SH-SY5Y (cell line): Measurements from ENCODE around the gene MAG.

Source experiments
- GATA2 ChIP-seq: IDR thresholded peaks from 2 replicates; pipeline ENCODE4 v1.6.1; 2011; ENCODE audit warnings: mild to moderate bottlenecking, low read depth, low read length
- GATA3 ChIP-seq: IDR thresholded peaks from 2 replicates; pipeline ENCODE4 v1.6.1; 2011; ENCODE audit warnings: low read depth, mild to moderate bottlenecking, low read length, moderate library complexity

- no peak for TF ChIP-seq GATA3
- no peak for TF ChIP-seq GATA2
Measured at GRCh38 chr19:35249848-35250711, 41.9 kb upstream of the MAG start.
